Glutamatergic neuron (in vitro differentiated cells): ENCODE results near the gene TMEM120B. TPM values are rescaled to one million over a fixed set of nuclear protein-coding genes. Genes with fewer than 3 reads are reported as not detected.

Source experiments
- DNase-seq: peaks from one replicate; pipeline ENCODE4 v3.0.0; 2022
- H3K27ac Mint-ChIP-seq: one replicate; pipeline ENCODE4 v1.8.0; 2020; ENCODE audit warnings: mild to moderate bottlenecking, mixed read lengths, inconsistent platforms; ENCODE audit not compliant: unreplicated experiment
- H3K27me3 Mint-ChIP-seq: one replicate; pipeline ENCODE4 v1.8.0; 2020; ENCODE audit warnings: mild to moderate bottlenecking, moderate library complexity, mixed read lengths, inconsistent platforms; ENCODE audit not compliant: unreplicated experiment
- H3K36me3 Mint-ChIP-seq: one replicate; pipeline ENCODE4 v1.8.0; 2020; ENCODE audit warnings: mild to moderate bottlenecking, mixed read lengths, inconsistent platforms; ENCODE audit not compliant: unreplicated experiment
- H3K4me1 Mint-ChIP-seq: one replicate; pipeline ENCODE4 v1.8.0; 2020; ENCODE audit warnings: mild to moderate bottlenecking, low read depth, mixed read lengths, inconsistent platforms; ENCODE audit not compliant: unreplicated experiment
- H3K4me3 Mint-ChIP-seq: one replicate; pipeline ENCODE4 v1.8.0; 2020; ENCODE audit warnings: mild to moderate bottlenecking, mixed read lengths, inconsistent platforms; ENCODE audit not compliant: unreplicated experiment
- H3K9me3 Mint-ChIP-seq: one replicate; pipeline ENCODE4 v1.8.0; 2020; ENCODE audit warnings: mild to moderate bottlenecking, moderate library complexity, mixed read lengths, inconsistent platforms; ENCODE audit not compliant: unreplicated experiment
- CTCF ChIP-seq: fragments of 200-600 bp; sonication (generic); IDR thresholded peaks from one replicate; pipeline ENCODE4 v1.5.0; 2021; ENCODE audit not compliant: partially characterized antibody, unreplicated experiment
- total RNA-seq: library from RNA; stranded (reverse); fragmentation: NEBNext Ultra II Directional; extraction: Animal tissue kit (Norgen Biotek cat#: 25700); gene quantifications from one replicate; pipeline ENCODE4 v1.2.1, GENCODE V29; 2021; ENCODE audit not compliant: unreplicated experiment

The TMEM120B gene
- total RNA-seq, 1 donor from 2014 or later = 205 TPM

DNA sequence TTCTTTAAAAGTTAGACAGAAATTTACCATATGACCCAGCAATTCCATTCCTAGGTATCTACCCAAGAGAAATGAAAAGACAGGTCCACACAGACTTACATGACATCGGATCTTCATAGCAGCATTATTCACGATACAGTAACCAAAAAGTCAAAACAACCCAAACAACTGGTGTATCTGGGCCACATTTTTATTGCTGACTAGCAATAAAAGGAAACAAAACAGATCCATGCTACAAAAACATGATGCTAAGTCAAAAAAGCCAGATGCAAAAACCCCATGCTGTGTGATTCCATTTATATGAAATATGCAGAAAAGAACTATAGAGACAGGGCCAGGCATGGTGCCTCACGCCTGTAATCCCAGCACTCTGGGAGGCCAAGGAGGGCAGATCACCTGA is 12.9 kb downstream of the TMEM120B start:
- H3K9me3 Mint-ChIP-seq = peaks cover 7% of the 10 kb centered on the region
- no peak for TF ChIP-seq CTCF
- peak overlapping the region; percentile 38 for H3K27ac Mint-ChIP-seq
- H3K4me3 Mint-ChIP-seq = no peak overlapping the region
- DNase-seq = no peak
- no peaks in the 10 kb centered on the region for H3K27me3 Mint-ChIP-seq
- peaks cover 16% of the 10 kb centered on the region for H3K4me1 Mint-ChIP-seq
- peaks cover 5% of the 10 kb centered on the region for H3K36me3 Mint-ChIP-seq

GRCh38 chr12:121729021-121729420 is 16.5 kb downstream of the TMEM120B start:
- no peak overlapping the region for H3K27ac Mint-ChIP-seq
- DNase-seq = no peak
- H3K4me1 Mint-ChIP-seq = peaks cover 11% of the 10 kb centered on the region
- peaks cover 1% of the 10 kb centered on the region for H3K27me3 Mint-ChIP-seq
- peaks cover 5% of the 10 kb centered on the region for H3K36me3 Mint-ChIP-seq
- H3K4me3 Mint-ChIP-seq = no peak overlapping the region
- no peak for TF ChIP-seq CTCF
- peaks cover 7% of the 10 kb centered on the region for H3K9me3 Mint-ChIP-seq

DNA sequence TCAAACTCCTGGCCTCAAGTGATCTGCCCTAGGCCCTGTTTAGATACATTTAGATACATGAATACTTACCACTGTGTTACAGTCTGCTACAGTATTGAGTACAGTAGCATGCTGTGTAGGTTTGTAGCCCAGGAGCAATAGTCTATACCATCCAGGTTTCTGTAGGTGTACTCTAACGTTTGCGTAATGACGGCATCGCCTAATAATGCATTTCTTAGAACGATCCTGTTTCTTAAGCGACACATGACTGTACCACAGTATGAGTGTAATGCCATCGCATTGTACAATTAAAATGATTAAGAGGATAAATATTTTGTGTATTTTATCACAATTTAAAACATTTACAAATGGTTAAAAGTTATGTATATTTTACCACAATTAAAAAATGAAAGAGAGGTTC is 18.9 kb downstream of the TMEM120B start:
- TF ChIP-seq CTCF = no peak
- H3K9me3 Mint-ChIP-seq = peaks cover 3% of the 10 kb centered on the region
- no peak overlapping the region for H3K27ac Mint-ChIP-seq
- no peak for DNase-seq
- no peak overlapping the region for H3K4me3 Mint-ChIP-seq
- peaks cover 2% of the 10 kb centered on the region for H3K27me3 Mint-ChIP-seq
- no peaks in the 10 kb centered on the region for H3K36me3 Mint-ChIP-seq
- peaks cover 3% of the 10 kb centered on the region for H3K4me1 Mint-ChIP-seq

DNA sequence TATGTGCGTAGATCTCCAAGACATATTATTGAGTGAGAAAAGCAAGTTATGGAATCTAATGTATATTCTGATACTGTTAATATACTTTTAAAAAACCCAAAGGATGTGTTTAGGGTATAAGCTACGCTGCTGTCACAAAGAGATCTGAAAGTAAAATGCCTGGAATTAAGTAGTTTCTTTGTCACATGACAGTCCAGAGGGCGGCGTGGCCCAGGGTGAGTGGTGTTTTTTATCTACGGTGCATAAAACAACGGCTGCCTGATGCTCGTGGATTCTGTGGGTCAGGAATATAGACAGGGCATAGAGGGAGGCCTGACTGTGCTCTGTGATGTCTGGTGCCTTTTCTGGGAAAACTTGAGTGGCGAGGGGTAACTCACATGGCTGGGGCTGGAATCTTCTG is 21.3 kb downstream of the TMEM120B start:
- no peak for TF ChIP-seq CTCF
- H3K27ac Mint-ChIP-seq = no peak overlapping the region

GRCh38 chr12:121738340-121738858 is 25.8 kb downstream of the TMEM120B start:
- peaks cover 5% of the 10 kb centered on the region for H3K27me3 Mint-ChIP-seq
- H3K36me3 Mint-ChIP-seq = no peaks in the 10 kb centered on the region
- no peak for TF ChIP-seq CTCF
- no peak for DNase-seq
- H3K27ac Mint-ChIP-seq = peak overlapping the region; percentile 70
- H3K4me1 Mint-ChIP-seq = peaks cover 18% of the 10 kb centered on the region
- H3K9me3 Mint-ChIP-seq = peaks cover 3% of the 10 kb centered on the region
- peak overlapping the region; percentile 21 for H3K4me3 Mint-ChIP-seq

More for the DNA sequence above, 21.3 kb downstream of the TMEM120B start:
- H3K9me3 Mint-ChIP-seq = peaks cover 2% of the 10 kb centered on the region
- no peak overlapping the region for H3K4me3 Mint-ChIP-seq
- no peak for DNase-seq
- peaks cover 2% of the 10 kb centered on the region for H3K27me3 Mint-ChIP-seq
- no peaks in the 10 kb centered on the region for H3K36me3 Mint-ChIP-seq
- H3K4me1 Mint-ChIP-seq = peaks cover 8% of the 10 kb centered on the region
